HG02970 (cell line): ENCODE measurements around the gene ACOX3.
"Not testable (repeated sequence)": the region's sequence is repeated elsewhere in the genome, so short reads cannot be mapped to it uniquely, and the experiment has no call there.

Source experiments
- ATAC-seq: cut with Tn5 transposase; IDR thresholded peaks from one replicate; pipeline ENCODE4 v1.9.1; 2021; ENCODE audit warnings: mild to moderate bottlenecking, moderate library complexity, moderate number of reproducible peaks; ENCODE audit not compliant: unreplicated experiment, low FRiP score

The ACOX3 gene

GRCh38 chr4:8391071-8391470 lies 49.5 kb downstream of the ACOX3 start:
- no peak for ATAC-seq

GRCh38 chr4:8390577-8390976 lies 49.9 kb downstream of the ACOX3 start:
- ATAC-seq: no peak

- ATAC-seq: no peak
These were observed 52.0 kb downstream of the ACOX3 start for GRCh38 chr4:8388528-8388870.

GRCh38 chr4:8387615-8388527 lies 52.7 kb downstream of the ACOX3 start:
- no peak for ATAC-seq

GRCh38 chr4:8387194-8387593 lies 53.3 kb downstream of the ACOX3 start:
- no peak for ATAC-seq

GRCh38 chr4:8386731-8387130 lies 53.8 kb downstream of the ACOX3 start:
- ATAC-seq: no peak

- not testable (repeated sequence) for ATAC-seq
These were observed 54.4 kb downstream of the ACOX3 start for GRCh38 chr4:8386131-8386530.

GRCh38 chr4:8385611-8386010 lies 54.9 kb downstream of the ACOX3 start:
- no peak for ATAC-seq

GRCh38 chr4:8385106-8385505 lies 55.4 kb downstream of the ACOX3 start:
- no peak for ATAC-seq

GRCh38 chr4:8384397-8385060 lies 56.0 kb downstream of the ACOX3 start:
- ATAC-seq: no peak

- no peak for ATAC-seq
These were observed 56.9 kb downstream of the ACOX3 start for GRCh38 chr4:8383451-8384160.

GRCh38 chr4:8383016-8383415 lies 57.5 kb downstream of the ACOX3 start:
- no peak for ATAC-seq

- ATAC-seq: no peak
These were observed 58.5 kb downstream of the ACOX3 start for GRCh38 chr4:8381814-8382581.

- ATAC-seq: no peak
These were observed 59.8 kb downstream of the ACOX3 start for GRCh38 chr4:8380511-8381415.

- ATAC-seq: no peak
These were observed 60.8 kb downstream of the ACOX3 start for GRCh38 chr4:8379771-8380170.

GRCh38 chr4:8379281-8379680 lies 61.2 kb downstream of the ACOX3 start:
- ATAC-seq: no peak

- no peak for ATAC-seq
These were observed 61.7 kb downstream of the ACOX3 start for GRCh38 chr4:8378776-8379175.

- ATAC-seq: no peak
These were observed 62.3 kb downstream of the ACOX3 start for GRCh38 chr4:8378101-8378724.
